Tibial artery (tissue), 4 donors: ENCODE data around the gene TMEM86A.

Experiments used
- DNase-seq, 2 donors: peaks; one replicate each; pipeline ENCODE4 v3.0.0-alpha.2; 2019
- H3K27ac ChIP-seq, 2 donors: fragments of 200-600 bp; sonication (generic) in 1 of 2; 1 replicate in 1 of 2; 2 replicates in 1 of 2; pipeline ENCODE4 v1.5.1; 2018 to 2019; ENCODE audit warnings: mild to moderate bottlenecking in 1 of 2
- H3K27me3 ChIP-seq, 2 donors: fragments of 200-600 bp; sonication (generic) in 1 of 2; one replicate each; pipeline versions ENCODE4 v1.5.1 to v1.6.0; 2016 to 2019
- H3K36me3 ChIP-seq, 3 donors: fragments of 200-600 bp; sonication (generic) in 2 of 3; one replicate each; pipeline ENCODE4 v1.5.1; 2016 to 2019; ENCODE audit warnings: mild to moderate bottlenecking in 2 of 3
- H3K4me1 ChIP-seq, 4 donors: fragments of 200-600 bp; sonication (generic) in 2 of 4; 1 replicate in 3 of 4; 2 replicates in 1 of 4; pipeline ENCODE4 v1.5.1; 2016 to 2019
- H3K4me3 ChIP-seq, 2 donors: fragments of 200-600 bp; sonication (generic) in 1 of 2; 1 replicate in 1 of 2; 2 replicates in 1 of 2; pipeline ENCODE4 v1.5.1; 2018 to 2019; ENCODE audit warnings: mild to moderate bottlenecking in 2 of 2
- H3K9me3 ChIP-seq, 3 donors: fragments of 200-600 bp; sonication (generic) in 1 of 3; one replicate each; pipeline ENCODE4 v1.5.1; 2016 to 2019
- intact Hi-C: fragments of 100-400 bp; cut with DNase I; formaldehyde crosslinking; loops from one replicate; pipeline ENCODE4 v1.15.0; 2023; ENCODE audit warnings: low total_unique reads
- TF ChIP-seq, protein P1 (sequence below), 2 experiments: fragments of 200-600 bp in 1 of 2; fragments of 450-650 bp in 1 of 2; IDR thresholded peaks; one replicate each; pipeline ENCODE4 v1.5.1; 2017 to 2019; ENCODE audit warnings: antibody characterized with exemption in 2 of 2, mild to moderate bottlenecking in 1 of 2, moderate library complexity in 1 of 2

Gene TMEM86A

GRCh38 chr11:18707811-18708340, 9.3 kb downstream of the TMEM86A start:
- Histone ChIP-seq H3K27ac (no peak overlapping the region), H3K9me3 (no peaks in the 10 kb centered on the region), H3K27me3 (no peaks in the 10 kb centered on the region), H3K4me3 (no peak overlapping the region), H3K4me1 (peaks cover 0 to 26% (median 10%) of the 10 kb centered on the region in 4 donors), H3K36me3 (peaks cover 0 to 4% (median 0%) of the 10 kb centered on the region in 3 donors)
- DNase-seq, result no peak
- intact Hi-C loops, result no loop called here
- TF ChIP-seq, protein P1, sequence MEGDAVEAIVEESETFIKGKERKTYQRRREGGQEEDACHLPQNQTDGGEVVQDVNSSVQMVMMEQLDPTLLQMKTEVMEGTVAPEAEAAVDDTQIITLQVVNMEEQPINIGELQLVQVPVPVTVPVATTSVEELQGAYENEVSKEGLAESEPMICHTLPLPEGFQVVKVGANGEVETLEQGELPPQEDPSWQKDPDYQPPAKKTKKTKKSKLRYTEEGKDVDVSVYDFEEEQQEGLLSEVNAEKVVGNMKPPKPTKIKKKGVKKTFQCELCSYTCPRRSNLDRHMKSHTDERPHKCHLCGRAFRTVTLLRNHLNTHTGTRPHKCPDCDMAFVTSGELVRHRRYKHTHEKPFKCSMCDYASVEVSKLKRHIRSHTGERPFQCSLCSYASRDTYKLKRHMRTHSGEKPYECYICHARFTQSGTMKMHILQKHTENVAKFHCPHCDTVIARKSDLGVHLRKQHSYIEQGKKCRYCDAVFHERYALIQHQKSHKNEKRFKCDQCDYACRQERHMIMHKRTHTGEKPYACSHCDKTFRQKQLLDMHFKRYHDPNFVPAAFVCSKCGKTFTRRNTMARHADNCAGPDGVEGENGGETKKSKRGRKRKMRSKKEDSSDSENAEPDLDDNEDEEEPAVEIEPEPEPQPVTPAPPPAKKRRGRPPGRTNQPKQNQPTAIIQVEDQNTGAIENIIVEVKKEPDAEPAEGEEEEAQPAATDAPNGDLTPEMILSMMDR (IDR thresholded peaks at IDR 0.05), result no peak

DNA sequence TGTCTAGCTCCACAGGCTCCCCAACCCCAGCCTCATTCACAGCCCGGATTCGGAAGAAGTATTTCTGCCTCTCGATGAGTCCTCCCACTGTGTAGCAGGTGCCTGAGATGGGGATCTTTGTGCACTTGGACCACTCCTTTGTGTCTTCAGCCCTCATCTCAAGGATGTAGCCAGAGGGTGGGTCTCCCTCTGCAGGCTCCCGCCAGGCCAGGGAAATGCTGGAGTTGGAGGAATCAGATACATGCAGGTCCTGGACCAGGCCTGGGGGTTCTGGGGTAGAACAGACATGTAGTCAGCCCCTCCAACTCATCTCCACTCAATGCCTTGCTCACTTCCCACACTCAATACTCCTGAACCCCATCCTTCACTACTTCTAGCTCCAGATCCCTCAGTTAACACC, 10.8 kb downstream of the TMEM86A start:
- H3K27ac ChIP-seq, result no peak overlapping the region
- intact Hi-C loops, result no loop called here

GRCh38 chr11:18710545-18710944, 12.0 kb downstream of the TMEM86A start:
- no peak overlapping the region for H3K4me3 ChIP-seq
- peaks cover 0 to 16% (median 4%) of the 10 kb centered on the region in 4 donors for H3K4me1 ChIP-seq
- no peaks in the 10 kb centered on the region for H3K36me3 ChIP-seq
- TF ChIP-seq, protein P1 (IDR thresholded peaks at IDR 0.05), result no peak
- intact Hi-C loops, result loop anchor here (10.0 kb wide), 1 partner anchor 596 kb away; no protein-coding TSS in a partner anchor
- H3K27me3 ChIP-seq, result no peaks in the 10 kb centered on the region
- no peaks in the 10 kb centered on the region for H3K9me3 ChIP-seq
- H3K27ac ChIP-seq, result no peak overlapping the region
- no peak for DNase-seq

More for the DNA sequence above, 10.8 kb downstream of the TMEM86A start:
- Histone ChIP-seq H3K4me1 (peaks cover 0 to 26% (median 10%) of the 10 kb centered on the region in 4 donors), H3K27me3 (no peaks in the 10 kb centered on the region), H3K4me3 (no peak overlapping the region), H3K36me3 (no peaks in the 10 kb centered on the region), H3K9me3 (no peaks in the 10 kb centered on the region)
- TF ChIP-seq, protein P1 (IDR thresholded peaks at IDR 0.05), result no peak
- no peak for DNase-seq

GRCh38 chr11:18713646-18714442, 15.3 kb downstream of the TMEM86A start:
- H3K4me3 ChIP-seq, result no peak overlapping the region
- intact Hi-C loops, result loop anchor here (10.0 kb wide), 1 partner anchor 599 kb away; no protein-coding TSS in a partner anchor
- no peaks in the 10 kb centered on the region for H3K4me1 ChIP-seq
- TF ChIP-seq, protein P1 (IDR thresholded peaks at IDR 0.05), result no peak
- no peaks in the 10 kb centered on the region for H3K27me3 ChIP-seq
- H3K36me3 ChIP-seq, result no peaks in the 10 kb centered on the region
- no peaks in the 10 kb centered on the region for H3K9me3 ChIP-seq
- H3K27ac ChIP-seq, result no peak overlapping the region
- DNase-seq, result no peak

- no peaks in the 10 kb centered on the region for H3K9me3 ChIP-seq
- H3K4me1 ChIP-seq, result no peaks in the 10 kb centered on the region
- H3K27ac ChIP-seq, result no peak overlapping the region
- H3K4me3 ChIP-seq, result no peak overlapping the region
- TF ChIP-seq, protein P1 (IDR thresholded peaks at IDR 0.05), result no peak
- no peak for DNase-seq
- no peaks in the 10 kb centered on the region for H3K36me3 ChIP-seq
- H3K27me3 ChIP-seq, result no peaks in the 10 kb centered on the region
- intact Hi-C loops, result loop anchor here (10.0 kb wide), 1 partner anchor 600 kb away; no protein-coding TSS in a partner anchor
These were observed 15.8 kb downstream of the TMEM86A start for GRCh38 chr11:18714443-18714780.
